Activated CD8-positive, alpha-beta memory T cell treated with anti-CD3 and anti-CD28 coated beads for 36 hours (primary cell): Measurements from ENCODE around the gene FBLN5. TPM values are rescaled to one million over a fixed set of nuclear protein-coding genes. Genes with fewer than 3 reads are reported as not detected.
"Not testable (repeated sequence)": the region's sequence is repeated elsewhere in the genome, so short reads cannot be mapped to it uniquely, and the experiment has no call there.

ENCODE experiments used
- CTCF ChIA-PET: fragments of 350-600 bp; sonication (Branson Sonifier 250); formaldehyde crosslinking; loops from one replicate; lab custom pipeline; 2021; ENCODE audit warnings: antibody characterized with exemption; lab: Charles Lee
- POLR2A ChIA-PET: fragments of 350-600 bp; sonication (Branson Sonifier 250); formaldehyde crosslinking; loops from one replicate; lab custom pipeline; 2021; ENCODE audit warnings: antibody characterized with exemption; lab: Charles Lee
- total RNA-seq, 2 experiments: library from RNA; stranded (reverse); gene quantifications; one replicate each; pipeline ENCODE4 v1.2.3, GENCODE V29; 2021

FBLN5 gene
- total RNA-seq, 2 experiments from 2014 or later = 0.51 to 0.84 TPM

DNA sequence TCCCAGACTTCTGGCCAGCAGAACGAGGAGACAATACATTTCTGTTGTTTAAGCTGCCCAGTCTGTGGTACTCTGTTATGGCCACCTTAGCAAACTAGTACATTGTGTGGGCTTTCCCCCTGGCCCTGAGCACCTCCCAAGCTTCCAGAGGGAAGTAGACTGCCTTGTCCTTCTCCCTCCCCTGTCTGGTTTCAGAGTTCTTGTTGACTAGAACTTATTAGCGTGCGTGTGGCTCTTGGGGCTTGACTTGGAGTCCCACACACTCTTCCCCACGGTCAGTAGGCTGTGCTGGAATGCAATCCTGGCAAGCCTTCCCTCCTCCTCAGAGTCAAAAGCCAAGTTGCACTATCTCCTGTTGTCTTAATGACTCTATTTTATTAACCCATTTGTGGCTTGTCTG is 27.7 kb downstream of the FBLN5 start:
- ChIA-PET POLR2A (no interaction called here), CTCF (no interaction called here)

GRCh38 chr14:91918186-91918883 is 29.2 kb downstream of the FBLN5 start:
- CTCF ChIA-PET = no interaction called here
- POLR2A ChIA-PET = interaction anchor here (0.6 kb wide), 1 partner anchor 347 kb away, joined by 3 read pairs; no protein-coding TSS in a partner anchor

DNA sequence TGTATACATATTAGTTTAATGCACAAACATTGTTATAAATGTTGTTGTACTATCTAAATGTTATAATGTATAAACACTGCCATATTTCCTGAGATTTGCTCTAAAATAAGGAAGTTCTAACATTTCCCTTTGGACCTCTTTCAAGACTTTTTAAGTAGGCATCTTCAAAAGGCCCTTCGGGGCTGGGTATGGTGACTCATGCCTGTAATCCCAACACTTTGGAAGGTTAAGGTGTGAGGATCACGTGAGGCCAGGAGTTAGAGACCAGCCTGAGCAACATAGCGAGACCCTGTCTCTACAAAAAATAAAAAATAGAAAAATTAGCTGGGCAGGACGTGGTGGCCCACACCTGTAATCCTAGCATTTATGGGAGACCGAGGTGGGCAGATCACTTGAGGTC is 35.5 kb downstream of the FBLN5 start:
- CTCF ChIA-PET = interaction anchor here (1.1 to 1.4 kb wide), 2 partner anchors 11 to 16 kb away, joined by 3 to 10 read pairs; no protein-coding TSS in a partner anchor
- POLR2A ChIA-PET = no interaction called here

- POLR2A ChIA-PET = no interaction called here
- CTCF ChIA-PET = interaction anchor here (0.6 to 1.4 kb wide), 15 partner anchors 10 to 587 kb away, joined by 3 to 10 read pairs (median 3); partner anchors contain the start of gene TC2N
Observed at GRCh38 chr14:91911474-91912032, 35.9 kb downstream of the FBLN5 start.

GRCh38 chr14:91910196-91910595 is 37.3 kb downstream of the FBLN5 start:
- POLR2A ChIA-PET = no interaction called here
- CTCF ChIA-PET = no interaction called here

- ChIA-PET POLR2A (no interaction called here), CTCF (no interaction called here)
Observed at GRCh38 chr14:91906374-91906773, 41.1 kb downstream of the FBLN5 start.

DNA sequence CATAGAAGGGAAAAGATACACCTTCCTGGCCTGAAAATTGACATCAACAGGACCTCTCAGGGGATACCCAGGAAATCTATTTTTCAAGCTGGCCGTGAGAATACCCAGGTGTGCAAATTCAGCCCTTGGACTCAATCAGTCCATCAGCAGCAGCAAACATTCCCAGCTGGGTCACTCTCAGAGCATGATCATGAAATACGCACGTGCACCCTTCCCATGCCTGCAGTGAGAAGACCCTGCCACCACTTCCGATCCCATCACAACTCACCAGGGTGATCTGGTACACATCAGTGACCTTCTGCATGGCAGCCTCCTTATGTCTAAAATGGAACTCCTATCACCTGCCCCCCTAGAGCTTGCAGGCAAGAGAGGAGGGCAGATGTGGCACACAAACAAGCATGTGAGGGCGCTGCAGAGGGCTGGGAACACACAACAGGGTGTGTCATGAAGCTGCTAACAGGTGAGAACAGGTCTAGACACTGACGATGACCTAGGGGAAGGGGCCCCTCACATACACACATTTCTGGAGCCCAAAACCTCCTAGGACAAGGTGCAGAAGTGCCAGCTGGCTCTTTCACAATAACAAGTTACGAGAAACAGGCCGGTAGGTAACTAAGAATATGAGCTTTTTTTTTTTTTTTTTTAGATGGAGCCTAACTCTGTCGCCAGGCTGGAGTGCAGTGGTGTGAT is 42.4 kb downstream of the FBLN5 start:
- CTCF ChIA-PET = interaction anchor here (0.6 kb wide), 1 partner anchor 145 kb away, joined by 3 read pairs; no protein-coding TSS in a partner anchor
- POLR2A ChIA-PET = no interaction called here

DNA sequence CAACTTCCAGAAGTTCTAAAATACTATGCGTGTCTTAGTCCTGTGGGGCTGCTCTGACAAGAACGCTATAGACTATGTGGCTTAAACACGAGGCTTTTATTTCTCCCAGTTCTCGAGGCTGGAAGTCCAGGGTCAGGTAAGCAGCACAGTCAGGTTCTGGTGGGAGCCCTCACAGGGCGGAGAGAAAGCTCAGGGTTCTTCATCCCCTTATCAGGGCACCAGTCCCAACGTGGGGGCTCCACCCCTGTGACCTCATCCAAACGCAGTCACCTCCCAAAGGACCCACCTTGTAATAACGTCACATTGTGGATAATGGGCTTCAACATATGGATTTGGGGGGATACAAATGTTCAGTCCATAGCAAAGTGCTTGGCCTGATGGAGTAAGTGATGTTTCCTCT is 43.0 kb downstream of the FBLN5 start:
- CTCF ChIA-PET = no interaction called here
- POLR2A ChIA-PET = no interaction called here

- CTCF ChIA-PET = no interaction called here
Observed at GRCh38 chr14:91903070-91903469, 44.4 kb downstream of the FBLN5 start.

DNA sequence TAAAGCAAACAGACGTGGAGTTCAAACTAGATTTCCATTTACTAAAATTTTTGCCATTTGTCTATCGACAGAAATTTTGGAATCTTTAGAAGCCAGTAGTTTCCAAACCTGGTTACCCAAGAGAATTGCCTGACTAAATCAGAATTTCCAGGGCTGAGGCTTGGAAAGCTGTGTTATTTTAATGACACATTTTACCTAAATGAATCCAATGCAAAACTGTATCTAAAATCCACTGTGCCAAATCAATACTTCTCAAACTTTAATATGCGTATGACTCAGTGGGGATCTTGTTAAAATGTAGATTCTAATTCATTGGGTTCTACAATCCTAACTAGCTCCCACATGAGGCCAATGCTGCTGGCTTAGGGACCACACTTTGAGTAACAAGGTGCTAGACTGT is 45.2 kb downstream of the FBLN5 start:
- CTCF ChIA-PET = interaction anchor here (0.7 to 2.1 kb wide), 2 partner anchors 9 to 277 kb away, joined by 3 to 10 read pairs; no protein-coding TSS in a partner anchor
- POLR2A ChIA-PET = interaction anchor here (0.6 kb wide), 1 partner anchor 64 kb away, joined by 5 read pairs; no protein-coding TSS in a partner anchor

More at GRCh38 chr14:91903070-91903469, 44.4 kb downstream of the FBLN5 start:
- POLR2A ChIA-PET = no interaction called here

DNA sequence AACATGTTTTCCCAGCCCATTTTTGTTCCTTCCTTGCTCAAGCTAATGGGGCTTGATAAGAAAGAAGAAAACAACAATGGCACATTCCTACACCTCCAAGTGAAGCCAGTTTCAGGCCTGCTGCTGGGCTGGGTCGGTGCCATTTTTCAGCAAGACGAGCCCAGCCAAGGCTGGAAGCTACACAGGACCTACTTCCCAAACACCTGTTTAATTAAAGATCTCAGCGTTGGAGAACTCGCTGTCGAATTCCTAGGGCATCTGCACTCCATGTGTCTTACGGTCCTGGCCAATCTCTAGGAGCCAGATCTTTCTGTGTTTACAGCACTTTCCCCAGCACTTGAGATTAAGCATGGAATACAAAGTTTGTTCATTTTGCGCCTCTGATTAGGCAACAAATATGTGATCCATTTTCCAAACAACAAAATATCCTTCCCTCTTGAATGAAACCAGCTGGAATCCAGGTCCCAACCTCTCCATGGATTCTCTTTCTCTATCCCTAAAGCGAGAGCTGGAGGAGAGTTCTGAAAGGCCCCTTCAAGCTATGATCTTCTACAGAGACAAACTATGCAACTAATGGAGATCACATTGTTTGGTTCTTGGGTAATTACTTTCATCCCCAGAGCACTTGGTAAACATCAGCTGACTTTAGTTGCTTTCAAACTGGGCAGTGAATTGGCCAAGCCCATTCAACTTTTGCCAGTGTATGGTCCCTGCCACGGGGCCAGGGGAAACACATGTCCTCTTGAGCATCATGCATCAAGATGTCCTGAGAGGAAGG is 45.9 kb downstream of the FBLN5 start:
- POLR2A ChIA-PET = interaction anchor here (0.6 kb wide), 1 partner anchor 65 kb away, joined by 5 read pairs; no protein-coding TSS in a partner anchor
- CTCF ChIA-PET = interaction anchor here (2.1 kb wide), 1 partner anchor 10 kb away, joined by 10 read pairs; no protein-coding TSS in a partner anchor

GRCh38 chr14:91899806-91900205 is 47.7 kb downstream of the FBLN5 start:
- ChIA-PET CTCF (interaction anchor here (1.4 kb wide), 1 partner anchor 11 kb away, joined by 5 read pairs; no protein-coding TSS in a partner anchor), POLR2A (no interaction called here)

GRCh38 chr14:91899213-91899612 is 48.3 kb downstream of the FBLN5 start:
- POLR2A ChIA-PET = no interaction called here
- CTCF ChIA-PET = interaction anchor here (1.4 kb wide), 1 partner anchor 12 kb away, joined by 5 read pairs; no protein-coding TSS in a partner anchor

GRCh38 chr14:91898372-91898771 is 49.1 kb downstream of the FBLN5 start:
- CTCF ChIA-PET = interaction anchor here (1.4 kb wide), 1 partner anchor 13 kb away, joined by 5 read pairs; no protein-coding TSS in a partner anchor
- POLR2A ChIA-PET = no interaction called here

GRCh38 chr14:91897716-91898115 is 49.8 kb downstream of the FBLN5 start:
- CTCF ChIA-PET, POLR2A ChIA-PET: not testable (repeated sequence)

DNA sequence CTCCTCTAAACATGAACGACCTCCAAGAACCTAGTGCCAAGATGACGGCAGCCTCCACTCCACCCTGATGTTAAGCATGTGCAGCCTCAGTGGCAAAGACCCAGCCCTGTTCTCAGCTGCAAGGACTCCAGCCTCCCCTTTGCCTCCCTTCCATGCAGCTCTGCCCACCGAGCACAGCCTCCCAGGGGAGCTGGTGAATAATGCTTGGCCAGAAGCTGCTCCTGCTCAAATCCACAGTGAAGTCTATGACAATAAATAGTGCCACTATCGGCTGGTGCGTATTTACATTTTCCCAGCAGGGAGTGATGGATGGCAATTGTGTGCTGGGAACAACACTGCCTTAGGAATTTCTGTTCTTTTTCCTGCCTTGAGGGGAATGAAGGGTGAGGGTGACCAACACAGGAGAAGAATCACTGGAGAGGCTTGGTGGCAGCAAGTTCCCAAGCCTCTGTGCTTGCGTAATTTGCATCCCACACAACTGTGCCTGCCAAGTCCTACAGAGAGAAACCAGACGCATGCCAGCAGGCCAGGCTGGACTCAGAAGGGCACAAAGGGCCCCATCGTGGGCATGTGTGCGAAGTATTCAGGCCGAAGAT is 50.3 kb downstream of the FBLN5 start:
- ChIA-PET POLR2A (no interaction called here), CTCF (no interaction called here)

- ChIA-PET POLR2A (no interaction called here), CTCF (interaction anchor here (1.3 kb wide), 1 partner anchor 15 kb away, joined by 3 read pairs; no protein-coding TSS in a partner anchor)
Observed at GRCh38 chr14:91896419-91896818, 51.1 kb downstream of the FBLN5 start.

GRCh38 chr14:91893669-91894068 is 53.8 kb downstream of the FBLN5 start:
- ChIA-PET POLR2A (no interaction called here), CTCF (interaction anchor here (0.6 to 1.3 kb wide), 3 partner anchors 24 to 241 kb away, joined by 3 to 4 read pairs (median 3); no protein-coding TSS in a partner anchor)
